ENCODE data around the gene BLM. TPM values are rescaled to one million over a fixed set of nuclear protein-coding genes. Genes with fewer than 3 reads are reported as not detected.
A peak's percentile ranks its signal among the peaks of the same experiment; 100 is the strongest.

The BLM gene
- total and polyA plus RNA-seq, 2 of the 13 experiments (the other 11 are each of a cell fraction or from before 2014, with no cell fraction given), result 5.1 to 11.8 TPM

DNA sequence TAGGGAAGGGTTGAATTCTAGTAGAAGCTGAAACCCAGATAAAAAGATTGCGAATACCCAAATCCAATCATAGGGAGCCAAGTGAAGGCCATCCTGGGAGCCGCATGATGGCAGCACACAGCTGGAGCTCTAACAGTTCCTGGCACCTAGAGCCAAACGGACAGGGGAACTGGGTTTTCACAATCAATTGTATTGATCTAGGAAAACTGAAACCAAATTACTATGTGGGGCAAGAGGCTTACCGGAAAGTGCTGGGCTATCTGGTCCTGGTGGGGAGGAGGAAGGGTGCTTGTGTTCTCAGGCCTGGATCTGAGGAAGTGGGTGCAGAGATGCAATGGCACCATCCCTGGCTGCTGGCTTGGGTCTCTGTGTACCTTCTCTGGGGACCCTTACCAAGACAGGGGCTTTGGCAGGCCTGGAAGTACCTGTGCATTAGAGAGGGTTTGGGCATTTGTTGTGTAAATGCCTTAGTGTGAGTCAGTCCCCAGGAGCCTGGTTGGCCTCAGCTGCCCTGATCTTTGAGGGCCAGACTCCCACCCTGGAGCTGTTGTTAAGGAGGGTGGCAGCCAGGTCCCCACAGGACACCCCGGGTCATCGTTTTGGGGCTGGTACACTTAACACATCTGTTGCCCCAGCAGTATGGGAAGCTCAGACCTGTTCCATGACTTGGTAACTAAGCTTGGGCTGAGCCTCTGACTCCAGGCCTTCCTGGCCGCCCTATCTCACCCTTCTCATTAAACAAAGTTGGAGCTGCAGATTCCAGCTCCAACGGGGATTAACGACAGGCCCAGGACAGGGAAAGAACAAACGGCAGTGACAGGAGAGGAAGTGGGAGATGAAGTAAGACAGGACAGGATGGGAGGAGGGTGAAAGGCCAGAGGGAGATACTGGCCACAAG lies 142.3 kb downstream of the BLM start (continued):
- 0 out of 2 replicates have a peak, but pooled peaks have one; percentile 42 for TF ChIP-seq ARNT2 (CRISPR knock-in tag; IDR thresholded peaks at IDR 0.05; ENCODE audit: low read depth)
- TF ChIP-seq NR1H2 (CRISPR knock-in tag; IDR thresholded peaks at IDR 0.05; ENCODE audit: borderline replicate concordance, low read depth), result no peak
- TF ChIP-seq CEBPG (CRISPR knock-in tag; IDR thresholded peaks at IDR 0.05), result peak; percentile 36; the same call in 1 of the 2 replicates
- TF ChIP-seq, protein P1, sequence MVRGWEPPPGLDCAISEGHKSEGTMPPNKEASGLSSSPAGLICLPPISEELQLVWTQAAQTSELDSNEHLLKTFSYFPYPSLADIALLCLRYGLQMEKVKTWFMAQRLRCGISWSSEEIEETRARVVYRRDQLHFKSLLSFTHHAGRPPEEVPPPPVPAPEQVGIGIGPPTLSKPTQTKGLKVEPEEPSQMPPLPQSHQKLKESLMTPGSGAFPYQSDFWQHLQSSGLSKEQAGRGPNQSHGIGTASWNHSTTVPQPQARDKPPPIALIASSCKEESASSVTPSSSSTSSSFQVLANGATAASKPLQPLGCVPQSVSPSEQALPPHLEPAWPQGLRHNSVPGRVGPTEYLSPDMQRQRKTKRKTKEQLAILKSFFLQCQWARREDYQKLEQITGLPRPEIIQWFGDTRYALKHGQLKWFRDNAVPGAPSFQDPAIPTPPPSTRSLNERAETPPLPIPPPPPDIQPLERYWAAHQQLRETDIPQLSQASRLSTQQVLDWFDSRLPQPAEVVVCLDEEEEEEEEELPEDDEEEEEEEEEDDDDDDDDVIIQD (CRISPR knock-in tag; IDR thresholded peaks at IDR 0.05; ENCODE audit: low read depth), result no peak
- no peak for TF ChIP-seq ZNF446 (CRISPR knock-in tag; IDR thresholded peaks at IDR 0.05)
- no peak for TF ChIP-seq ZNF543 (CRISPR knock-in tag; IDR thresholded peaks at IDR 0.05)
- TF ChIP-seq CCDC6 (CRISPR knock-in tag; IDR thresholded peaks at IDR 0.05), result no peak
- TF ChIP-seq TEAD3 (CRISPR knock-in tag; optimal IDR thresholded peaks at IDR 0.05; ENCODE audit: borderline replicate concordance), result no peak
- no peak for TF ChIP-seq CAMTA2 (CRISPR knock-in tag; IDR thresholded peaks at IDR 0.05; ENCODE audit: borderline replicate concordance)
- peak; percentile 17 for TF ChIP-seq YY1 (IDR thresholded peaks at IDR 0.05; ENCODE audit: insufficient read depth, insufficient replicate concordance, low read depth, low read length)
- TF ChIP-seq, protein P2, sequence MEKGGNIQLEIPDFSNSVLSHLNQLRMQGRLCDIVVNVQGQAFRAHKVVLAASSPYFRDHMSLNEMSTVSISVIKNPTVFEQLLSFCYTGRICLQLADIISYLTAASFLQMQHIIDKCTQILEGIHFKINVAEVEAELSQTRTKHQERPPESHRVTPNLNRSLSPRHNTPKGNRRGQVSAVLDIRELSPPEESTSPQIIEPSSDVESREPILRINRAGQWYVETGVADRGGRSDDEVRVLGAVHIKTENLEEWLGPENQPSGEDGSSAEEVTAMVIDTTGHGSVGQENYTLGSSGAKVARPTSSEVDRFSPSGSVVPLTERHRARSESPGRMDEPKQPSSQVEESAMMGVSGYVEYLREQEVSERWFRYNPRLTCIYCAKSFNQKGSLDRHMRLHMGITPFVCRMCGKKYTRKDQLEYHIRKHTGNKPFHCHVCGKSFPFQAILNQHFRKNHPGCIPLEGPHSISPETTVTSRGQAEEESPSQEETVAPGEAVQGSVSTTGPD (CRISPR knock-in tag; IDR thresholded peaks at IDR 0.05), result no peak
- TF ChIP-seq, protein P3, sequence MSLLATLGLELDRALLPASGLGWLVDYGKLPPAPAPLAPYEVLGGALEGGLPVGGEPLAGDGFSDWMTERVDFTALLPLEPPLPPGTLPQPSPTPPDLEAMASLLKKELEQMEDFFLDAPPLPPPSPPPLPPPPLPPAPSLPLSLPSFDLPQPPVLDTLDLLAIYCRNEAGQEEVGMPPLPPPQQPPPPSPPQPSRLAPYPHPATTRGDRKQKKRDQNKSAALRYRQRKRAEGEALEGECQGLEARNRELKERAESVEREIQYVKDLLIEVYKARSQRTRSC (CRISPR knock-in tag; IDR thresholded peaks at IDR 0.05; ENCODE audit: low read depth), result no peak
- peak; percentile 26; the same call in 1 of the 2 replicates for TF ChIP-seq GABPB1 (CRISPR knock-in tag; IDR thresholded peaks at IDR 0.05)
- TF ChIP-seq, protein P4, sequence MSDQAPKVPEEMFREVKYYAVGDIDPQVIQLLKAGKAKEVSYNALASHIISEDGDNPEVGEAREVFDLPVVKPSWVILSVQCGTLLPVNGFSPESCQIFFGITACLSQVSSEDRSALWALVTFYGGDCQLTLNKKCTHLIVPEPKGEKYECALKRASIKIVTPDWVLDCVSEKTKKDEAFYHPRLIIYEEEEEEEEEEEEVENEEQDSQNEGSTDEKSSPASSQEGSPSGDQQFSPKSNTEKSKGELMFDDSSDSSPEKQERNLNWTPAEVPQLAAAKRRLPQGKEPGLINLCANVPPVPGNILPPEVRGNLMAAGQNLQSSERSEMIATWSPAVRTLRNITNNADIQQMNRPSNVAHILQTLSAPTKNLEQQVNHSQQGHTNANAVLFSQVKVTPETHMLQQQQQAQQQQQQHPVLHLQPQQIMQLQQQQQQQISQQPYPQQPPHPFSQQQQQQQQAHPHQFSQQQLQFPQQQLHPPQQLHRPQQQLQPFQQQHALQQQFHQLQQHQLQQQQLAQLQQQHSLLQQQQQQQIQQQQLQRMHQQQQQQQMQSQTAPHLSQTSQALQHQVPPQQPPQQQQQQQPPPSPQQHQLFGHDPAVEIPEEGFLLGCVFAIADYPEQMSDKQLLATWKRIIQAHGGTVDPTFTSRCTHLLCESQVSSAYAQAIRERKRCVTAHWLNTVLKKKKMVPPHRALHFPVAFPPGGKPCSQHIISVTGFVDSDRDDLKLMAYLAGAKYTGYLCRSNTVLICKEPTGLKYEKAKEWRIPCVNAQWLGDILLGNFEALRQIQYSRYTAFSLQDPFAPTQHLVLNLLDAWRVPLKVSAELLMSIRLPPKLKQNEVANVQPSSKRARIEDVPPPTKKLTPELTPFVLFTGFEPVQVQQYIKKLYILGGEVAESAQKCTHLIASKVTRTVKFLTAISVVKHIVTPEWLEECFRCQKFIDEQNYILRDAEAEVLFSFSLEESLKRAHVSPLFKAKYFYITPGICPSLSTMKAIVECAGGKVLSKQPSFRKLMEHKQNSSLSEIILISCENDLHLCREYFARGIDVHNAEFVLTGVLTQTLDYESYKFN (CRISPR knock-in tag; conservative IDR thresholded peaks at IDR 0.05), result 0 out of 2 replicates have a peak, but pooled peaks have one; percentile 22
- TF ChIP-seq, protein P5, sequence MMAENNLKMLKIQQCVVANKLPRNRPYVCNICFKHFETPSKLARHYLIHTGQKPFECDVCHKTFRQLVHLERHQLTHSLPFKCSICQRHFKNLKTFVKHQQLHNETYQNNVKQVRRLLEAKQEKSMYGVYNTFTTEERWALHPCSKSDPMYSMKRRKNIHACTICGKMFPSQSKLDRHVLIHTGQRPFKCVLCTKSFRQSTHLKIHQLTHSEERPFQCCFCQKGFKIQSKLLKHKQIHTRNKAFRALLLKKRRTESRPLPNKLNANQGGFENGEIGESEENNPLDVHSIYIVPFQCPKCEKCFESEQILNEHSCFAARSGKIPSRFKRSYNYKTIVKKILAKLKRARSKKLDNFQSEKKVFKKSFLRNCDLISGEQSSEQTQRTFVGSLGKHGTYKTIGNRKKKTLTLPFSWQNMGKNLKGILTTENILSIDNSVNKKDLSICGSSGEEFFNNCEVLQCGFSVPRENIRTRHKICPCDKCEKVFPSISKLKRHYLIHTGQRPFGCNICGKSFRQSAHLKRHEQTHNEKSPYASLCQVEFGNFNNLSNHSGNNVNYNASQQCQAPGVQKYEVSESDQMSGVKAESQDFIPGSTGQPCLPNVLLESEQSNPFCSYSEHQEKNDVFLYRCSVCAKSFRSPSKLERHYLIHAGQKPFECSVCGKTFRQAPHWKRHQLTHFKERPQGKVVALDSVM (CRISPR knock-in tag; IDR thresholded peaks at IDR 0.05), result no peak
- TF ChIP-seq, protein P6, sequence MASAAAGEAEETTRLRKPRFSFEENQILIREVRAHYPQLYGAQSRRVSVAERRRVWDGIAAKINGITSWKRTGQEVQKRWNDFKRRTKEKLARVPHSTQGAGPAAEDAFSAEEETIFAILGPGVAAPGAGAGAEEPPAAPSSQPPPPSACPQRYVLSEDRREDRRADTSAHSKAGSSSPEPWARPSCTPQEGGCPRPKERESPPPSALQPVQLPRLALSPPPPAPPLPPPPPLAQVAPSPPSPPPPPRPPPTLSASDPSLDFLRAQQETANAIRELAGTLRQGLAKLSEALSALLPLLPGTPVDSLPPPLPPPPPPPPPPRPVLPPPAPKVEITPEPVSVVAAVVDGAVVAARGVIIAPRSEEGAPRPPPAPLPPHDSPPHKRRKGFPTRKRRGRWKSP (CRISPR knock-in tag; IDR thresholded peaks at IDR 0.05), result peak; percentile 35; the same call in 1 of the 2 replicates
- no peak for TF ChIP-seq EEA1 (CRISPR knock-in tag; IDR thresholded peaks at IDR 0.05; ENCODE audit: borderline replicate concordance)

Data from HepG2 (cell line).